Neural cell (in vitro differentiated cells): ENCODE data around the gene IL1RAP. TPM values are rescaled to one million over a fixed set of nuclear protein-coding genes. Genes with fewer than 3 reads are reported as not detected.

Experiments
- H2AFZ ChIP-seq: fragments of 200-600, 300-800 bp; sonication (generic), shearing (Covaris generic); 2 replicates; pipeline ENCODE4 v1.6.0; 2014; ENCODE audit warnings: low read depth, mild to moderate bottlenecking, antibody characterized with exemption, low read length, moderate library complexity
- H3F3A ChIP-seq: fragments of 200-600 bp; shearing (Covaris generic); 2 replicates; pipeline ENCODE4 v1.6.1; 2016; ENCODE audit warnings: mild to moderate bottlenecking, moderate library complexity, mixed read lengths, antibody characterized with exemption, low read length; ENCODE audit not compliant: insufficient read depth, poor library complexity, severe bottlenecking
- H3K27ac ChIP-seq: fragments of 200-600, 300-800 bp; sonication (generic), shearing (Covaris generic); 2 replicates; pipeline ENCODE4 v1.5.1; 2014; ENCODE audit warnings: mild to moderate bottlenecking, low read length, moderate library complexity
- H3K27me3 ChIP-seq: fragments of 300-800, 200-600 bp; sonication (generic), shearing (Covaris generic); 2 replicates; pipeline ENCODE4 v1.6.0; 2014; ENCODE audit warnings: mild to moderate bottlenecking, low read depth, low read length, moderate library complexity; ENCODE audit not compliant: insufficient read depth
- H3K36me3 ChIP-seq: fragments of 300-800, 200-600 bp; sonication (generic), shearing (Covaris generic); 2 replicates; pipeline ENCODE4 v1.5.1; 2014; ENCODE audit warnings: mild to moderate bottlenecking, antibody characterized with exemption, low read length, moderate library complexity; ENCODE audit not compliant: insufficient read depth
- H3K4me2 ChIP-seq: fragments of 300-800, 200-600 bp; sonication (generic), shearing (Covaris generic); 2 replicates; pipeline ENCODE4 v1.6.0; 2014; ENCODE audit warnings: mild to moderate bottlenecking, low read length
- H3K4me3 ChIP-seq: fragments of 300-800, 200-600 bp; sonication (generic), shearing (Covaris generic); 2 replicates; pipeline ENCODE4 v1.5.1; 2014; ENCODE audit warnings: mild to moderate bottlenecking, low read length, moderate library complexity
- H3K79me2 ChIP-seq: fragments of 200-600 bp; shearing (Covaris generic); replicated peaks from 2 replicates; pipeline ENCODE4 v1.6.0; 2014; ENCODE audit warnings: mild to moderate bottlenecking, low read length, moderate library complexity; ENCODE audit not compliant: insufficient read depth
- H3K9ac ChIP-seq: fragments of 300-800, 200-600 bp; sonication (generic), shearing (Covaris generic); 2 replicates; pipeline ENCODE4 v1.6.1; 2016; ENCODE audit warnings: mild to moderate bottlenecking, low read length, mixed read lengths
- H3K9me2 ChIP-seq: fragments of 200-600 bp; shearing (Covaris generic); 2 replicates; pipeline ENCODE4 v1.6.1; 2016; ENCODE audit warnings: mild to moderate bottlenecking, low read length, mixed read lengths; ENCODE audit not compliant: insufficient read depth
- H3K9me3 ChIP-seq: fragments of 200-600, 300-800 bp; sonication (generic), shearing (Covaris generic); 2 replicates; pipeline ENCODE4 v1.6.1; 2016; ENCODE audit warnings: mild to moderate bottlenecking, mixed run types, low read length, moderate library complexity, mixed read lengths
- H4K20me1 ChIP-seq: fragments of 200-600 bp; shearing (Covaris generic); 2 replicates; pipeline ENCODE4 v1.6.1; 2016; ENCODE audit warnings: mild to moderate bottlenecking, mixed run types; ENCODE audit not compliant: insufficient read depth
- EP300 ChIP-seq: fragments of 450-650 bp; conservative IDR thresholded peaks from 2 replicates; pipeline ENCODE4 v1.6.1; 2014; ENCODE audit warnings: antibody characterized with exemption, mild to moderate bottlenecking, moderate library complexity; ENCODE audit not compliant: poor library complexity, severe bottlenecking
- EZH2 ChIP-seq: fragments of 200-600, 300-800 bp; shearing (Covaris generic), sonication (generic); IDR thresholded peaks from 2 replicates; pipeline ENCODE4 v1.6.1; 2014; ENCODE audit warnings: antibody characterized with exemption, low read length, borderline replicate concordance, mild to moderate bottlenecking; ENCODE audit not compliant: insufficient read depth, poor library complexity, severe bottlenecking
- MXI1 ChIP-seq: fragments of 450-650 bp; conservative IDR thresholded peaks from 2 replicates; pipeline ENCODE4 v1.6.1; 2014; ENCODE audit warnings: antibody characterized with exemption, mild to moderate bottlenecking; ENCODE audit not compliant: poor library complexity, severe bottlenecking
- POLR2AphosphoS5 ChIP-seq: IDR thresholded peaks from 2 replicates; pipeline ENCODE4 v1.6.1; 2012
- RAD21 ChIP-seq: fragments of 450-650 bp; conservative IDR thresholded peaks from 2 replicates; pipeline ENCODE4 v1.6.1; 2014; ENCODE audit warnings: antibody characterized with exemption, mild to moderate bottlenecking, moderate library complexity
- SMC3 ChIP-seq: fragments of 450-650 bp; conservative IDR thresholded peaks from 2 replicates; pipeline ENCODE4 v1.6.1; 2014; ENCODE audit warnings: antibody characterized with exemption, mild to moderate bottlenecking, moderate library complexity; ENCODE audit not compliant: poor library complexity
- TAF1 ChIP-seq: IDR thresholded peaks from 2 replicates; pipeline ENCODE4 v1.6.1; 2012; ENCODE audit warnings: low read depth
- polyA plus RNA-seq: library from polyadenylated mRNA; depleted of rRNA; stranded (reverse); fragments of >200 nt; gene quantifications from 2 replicates; pipeline ENCODE4 v1.2.3, GENCODE V29; 2014
- TF ChIP-seq, protein P1 (sequence below): fragments of 450-650 bp; IDR thresholded peaks from 2 replicates; pipeline ENCODE4 v1.5.1; 2014; ENCODE audit warnings: antibody characterized with exemption, mild to moderate bottlenecking, moderate library complexity; ENCODE audit not compliant: poor library complexity, severe bottlenecking
- TF ChIP-seq, protein P2 (sequence below): IDR thresholded peaks from 2 replicates; pipeline ENCODE4 v1.6.1; 2012; ENCODE audit warnings: borderline replicate concordance

IL1RAP gene
- polyA plus RNA-seq, 1 donor from 2014 or later, result 24.6 TPM

DNA sequence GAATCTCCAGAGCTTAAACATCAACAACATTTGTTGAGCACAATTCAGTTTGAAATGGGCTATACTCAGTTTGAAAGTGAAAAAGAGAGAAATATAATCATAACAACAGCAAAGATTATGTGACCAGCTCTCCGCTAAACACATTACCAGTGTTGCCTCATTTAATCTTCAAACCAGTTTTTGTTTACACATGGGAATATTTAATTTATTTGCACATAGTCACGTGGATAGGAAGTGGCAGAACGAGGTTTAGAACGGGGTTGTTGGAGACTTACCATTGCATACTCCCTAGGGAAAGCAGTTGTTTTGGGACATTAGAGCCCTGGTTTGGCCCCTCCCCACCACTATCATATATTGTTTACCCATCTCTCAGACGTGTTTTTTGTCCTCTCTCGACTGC is 77.2 kb downstream of the IL1RAP start:
- H3K4me2 ChIP-seq, result no peak overlapping the region
- H3F3A ChIP-seq, result peaks cover 3% of the 10 kb centered on the region
- TF ChIP-seq SMC3, result no peak
- no peak overlapping the region for H3K4me3 ChIP-seq
- no peaks in the 10 kb centered on the region for H3K9me2 ChIP-seq
- no peaks in the 10 kb centered on the region for H3K27me3 ChIP-seq
- no peaks in the 10 kb centered on the region for H3K79me2 ChIP-seq
- H4K20me1 ChIP-seq, result no peaks in the 10 kb centered on the region
- H3K36me3 ChIP-seq, result no peaks in the 10 kb centered on the region
- no peak overlapping the region for H2AFZ ChIP-seq
- no peak overlapping the region for H3K27ac ChIP-seq
- H3K9me3 ChIP-seq, result no peaks in the 10 kb centered on the region
- no peak overlapping the region for H3K9ac ChIP-seq

DNA sequence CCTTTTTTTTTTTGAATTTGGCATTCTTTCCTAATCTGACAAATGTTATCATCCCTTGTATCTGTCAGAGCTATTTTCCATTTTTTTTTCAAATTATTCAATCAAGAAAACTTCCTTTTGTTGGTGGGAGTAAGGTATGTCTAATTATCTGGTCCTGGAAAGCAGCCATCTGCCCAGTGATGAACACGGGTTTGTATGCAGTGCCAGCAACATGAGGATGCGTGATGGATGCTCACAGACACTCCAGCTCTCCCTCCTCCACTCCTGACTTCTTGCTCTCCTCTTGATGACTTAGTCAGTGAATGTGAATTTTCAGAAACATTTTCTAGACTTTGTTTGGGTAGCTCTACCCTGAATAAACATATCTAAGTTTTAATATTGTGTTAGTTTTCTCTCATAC is 79.2 kb downstream of the IL1RAP start:
- no peaks in the 10 kb centered on the region for H3K79me2 ChIP-seq
- no peaks in the 10 kb centered on the region for H3K36me3 ChIP-seq
- no peak overlapping the region for H2AFZ ChIP-seq
- no peaks in the 10 kb centered on the region for H3K9me3 ChIP-seq
- H4K20me1 ChIP-seq, result no peaks in the 10 kb centered on the region
- TF ChIP-seq, protein P1, sequence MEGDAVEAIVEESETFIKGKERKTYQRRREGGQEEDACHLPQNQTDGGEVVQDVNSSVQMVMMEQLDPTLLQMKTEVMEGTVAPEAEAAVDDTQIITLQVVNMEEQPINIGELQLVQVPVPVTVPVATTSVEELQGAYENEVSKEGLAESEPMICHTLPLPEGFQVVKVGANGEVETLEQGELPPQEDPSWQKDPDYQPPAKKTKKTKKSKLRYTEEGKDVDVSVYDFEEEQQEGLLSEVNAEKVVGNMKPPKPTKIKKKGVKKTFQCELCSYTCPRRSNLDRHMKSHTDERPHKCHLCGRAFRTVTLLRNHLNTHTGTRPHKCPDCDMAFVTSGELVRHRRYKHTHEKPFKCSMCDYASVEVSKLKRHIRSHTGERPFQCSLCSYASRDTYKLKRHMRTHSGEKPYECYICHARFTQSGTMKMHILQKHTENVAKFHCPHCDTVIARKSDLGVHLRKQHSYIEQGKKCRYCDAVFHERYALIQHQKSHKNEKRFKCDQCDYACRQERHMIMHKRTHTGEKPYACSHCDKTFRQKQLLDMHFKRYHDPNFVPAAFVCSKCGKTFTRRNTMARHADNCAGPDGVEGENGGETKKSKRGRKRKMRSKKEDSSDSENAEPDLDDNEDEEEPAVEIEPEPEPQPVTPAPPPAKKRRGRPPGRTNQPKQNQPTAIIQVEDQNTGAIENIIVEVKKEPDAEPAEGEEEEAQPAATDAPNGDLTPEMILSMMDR, result no peak
- TF ChIP-seq TAF1 (no peak), POLR2AphosphoS5 (no peak), MXI1 (no peak), EZH2 (no peak), EP300 (no peak), SMC3 (no peak), RAD21 (no peak)
- TF ChIP-seq, protein P2, sequence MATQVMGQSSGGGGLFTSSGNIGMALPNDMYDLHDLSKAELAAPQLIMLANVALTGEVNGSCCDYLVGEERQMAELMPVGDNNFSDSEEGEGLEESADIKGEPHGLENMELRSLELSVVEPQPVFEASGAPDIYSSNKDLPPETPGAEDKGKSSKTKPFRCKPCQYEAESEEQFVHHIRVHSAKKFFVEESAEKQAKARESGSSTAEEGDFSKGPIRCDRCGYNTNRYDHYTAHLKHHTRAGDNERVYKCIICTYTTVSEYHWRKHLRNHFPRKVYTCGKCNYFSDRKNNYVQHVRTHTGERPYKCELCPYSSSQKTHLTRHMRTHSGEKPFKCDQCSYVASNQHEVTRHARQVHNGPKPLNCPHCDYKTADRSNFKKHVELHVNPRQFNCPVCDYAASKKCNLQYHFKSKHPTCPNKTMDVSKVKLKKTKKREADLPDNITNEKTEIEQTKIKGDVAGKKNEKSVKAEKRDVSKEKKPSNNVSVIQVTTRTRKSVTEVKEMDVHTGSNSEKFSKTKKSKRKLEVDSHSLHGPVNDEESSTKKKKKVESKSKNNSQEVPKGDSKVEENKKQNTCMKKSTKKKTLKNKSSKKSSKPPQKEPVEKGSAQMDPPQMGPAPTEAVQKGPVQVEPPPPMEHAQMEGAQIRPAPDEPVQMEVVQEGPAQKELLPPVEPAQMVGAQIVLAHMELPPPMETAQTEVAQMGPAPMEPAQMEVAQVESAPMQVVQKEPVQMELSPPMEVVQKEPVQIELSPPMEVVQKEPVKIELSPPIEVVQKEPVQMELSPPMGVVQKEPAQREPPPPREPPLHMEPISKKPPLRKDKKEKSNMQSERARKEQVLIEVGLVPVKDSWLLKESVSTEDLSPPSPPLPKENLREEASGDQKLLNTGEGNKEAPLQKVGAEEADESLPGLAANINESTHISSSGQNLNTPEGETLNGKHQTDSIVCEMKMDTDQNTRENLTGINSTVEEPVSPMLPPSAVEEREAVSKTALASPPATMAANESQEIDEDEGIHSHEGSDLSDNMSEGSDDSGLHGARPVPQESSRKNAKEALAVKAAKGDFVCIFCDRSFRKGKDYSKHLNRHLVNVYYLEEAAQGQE, result no peak
- H3K27me3 ChIP-seq, result no peaks in the 10 kb centered on the region
- H3K27ac ChIP-seq, result no peak overlapping the region
- H3K9me2 ChIP-seq, result no peaks in the 10 kb centered on the region
- H3F3A ChIP-seq, result peaks cover 3% of the 10 kb centered on the region
- H3K9ac ChIP-seq, result no peak overlapping the region
- no peak overlapping the region for H3K4me3 ChIP-seq
- H3K4me2 ChIP-seq, result no peak overlapping the region

DNA sequence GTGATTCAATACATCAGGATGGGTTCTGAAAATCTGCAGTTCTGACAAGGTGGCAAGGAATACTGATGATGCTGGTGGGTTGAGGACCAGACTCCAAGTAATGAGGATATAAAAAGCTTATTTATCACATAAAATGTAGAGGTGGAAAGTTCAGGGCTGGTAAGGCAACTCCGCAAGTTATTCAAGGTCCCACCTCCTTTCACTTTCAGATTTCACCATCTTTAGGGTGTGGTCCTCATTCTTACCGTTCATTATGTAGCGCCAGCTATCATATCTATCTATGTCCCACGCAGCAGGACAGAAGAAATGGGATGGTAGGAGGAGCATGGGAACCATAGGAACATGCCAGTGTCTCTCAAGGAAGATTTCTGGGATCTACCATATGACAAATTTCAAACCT is 80.3 kb downstream of the IL1RAP start:
- no peaks in the 10 kb centered on the region for H3K36me3 ChIP-seq
- no peak overlapping the region for H2AFZ ChIP-seq
- H3K79me2 ChIP-seq, result no peaks in the 10 kb centered on the region
- H3K9me3 ChIP-seq, result no peaks in the 10 kb centered on the region
- H3K4me3 ChIP-seq, result no peak overlapping the region
- H4K20me1 ChIP-seq, result no peaks in the 10 kb centered on the region
- H3K9ac ChIP-seq, result no peak overlapping the region
- H3K9me2 ChIP-seq, result no peaks in the 10 kb centered on the region
- no peak for TF ChIP-seq TAF1
- TF ChIP-seq SMC3, result no peak
- TF ChIP-seq MXI1, result no peak
- TF ChIP-seq POLR2AphosphoS5, result no peak
- no peak for TF ChIP-seq EZH2
- TF ChIP-seq, protein P1, result no peak
- no peak for TF ChIP-seq RAD21
- TF ChIP-seq, protein P2, result no peak
- TF ChIP-seq EP300, result no peak
- peaks cover 3% of the 10 kb centered on the region for H3F3A ChIP-seq
- H3K27me3 ChIP-seq, result no peaks in the 10 kb centered on the region
- no peak overlapping the region for H3K27ac ChIP-seq
- no peak overlapping the region for H3K4me2 ChIP-seq
